Measurements from ENCODE around the gene ACOT9.

GRCh38 chrX:23720117-23720677 lies 22.9 kb downstream of the ACOT9 start:
- TF ChIP-seq, protein P1, sequence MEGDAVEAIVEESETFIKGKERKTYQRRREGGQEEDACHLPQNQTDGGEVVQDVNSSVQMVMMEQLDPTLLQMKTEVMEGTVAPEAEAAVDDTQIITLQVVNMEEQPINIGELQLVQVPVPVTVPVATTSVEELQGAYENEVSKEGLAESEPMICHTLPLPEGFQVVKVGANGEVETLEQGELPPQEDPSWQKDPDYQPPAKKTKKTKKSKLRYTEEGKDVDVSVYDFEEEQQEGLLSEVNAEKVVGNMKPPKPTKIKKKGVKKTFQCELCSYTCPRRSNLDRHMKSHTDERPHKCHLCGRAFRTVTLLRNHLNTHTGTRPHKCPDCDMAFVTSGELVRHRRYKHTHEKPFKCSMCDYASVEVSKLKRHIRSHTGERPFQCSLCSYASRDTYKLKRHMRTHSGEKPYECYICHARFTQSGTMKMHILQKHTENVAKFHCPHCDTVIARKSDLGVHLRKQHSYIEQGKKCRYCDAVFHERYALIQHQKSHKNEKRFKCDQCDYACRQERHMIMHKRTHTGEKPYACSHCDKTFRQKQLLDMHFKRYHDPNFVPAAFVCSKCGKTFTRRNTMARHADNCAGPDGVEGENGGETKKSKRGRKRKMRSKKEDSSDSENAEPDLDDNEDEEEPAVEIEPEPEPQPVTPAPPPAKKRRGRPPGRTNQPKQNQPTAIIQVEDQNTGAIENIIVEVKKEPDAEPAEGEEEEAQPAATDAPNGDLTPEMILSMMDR (conservative IDR thresholded peaks at IDR 0.05; ENCODE audit: low read length) = no peak
- TF ChIP-seq EZH2phosphoT487 (IDR thresholded peaks at IDR 0.05; ENCODE audit: borderline replicate concordance) = no peak

Measured in Loucy (cell line).